WTC11 (cell line): ENCODE measurements around the gene RRBP1.

Source experiments
- CTCF ChIP-seq: fragments of 200-600 bp; IDR thresholded peaks from 2 replicates; pipeline ENCODE4 v1.8.0; 2022; ENCODE audit warnings: antibody characterized with exemption
- IRF2 ChIP-seq: sonication (generic); formaldehyde crosslinking; IDR thresholded peaks from 2 replicates; pipeline ENCODE4 v1.8.0; 2022; ENCODE audit warnings: low read depth, missing genetic modification reagents, borderline replicate concordance
- NFYB ChIP-seq: sonication (generic); formaldehyde crosslinking; conservative IDR thresholded peaks from 2 replicates; pipeline ENCODE4 v1.8.0; 2022; ENCODE audit warnings: low read depth, missing genetic modification reagents
- TEAD1 ChIP-seq: sonication (generic); formaldehyde crosslinking; IDR thresholded peaks from 2 replicates; pipeline ENCODE4 v1.8.0; 2022; ENCODE audit warnings: mild to moderate bottlenecking, missing genetic modification reagents
- ZNF423 ChIP-seq: fragments of 250-450 bp; sonication (Bioruptor Pico); IDR thresholded peaks from 2 replicates; pipeline ENCODE4 v2.1.2; 2022; ENCODE audit warnings: mild to moderate bottlenecking, moderate library complexity
- TF ChIP-seq, protein P1 (sequence below): sonication (generic); formaldehyde crosslinking; IDR thresholded peaks from 2 replicates; pipeline ENCODE4 v1.8.0; 2022; ENCODE audit warnings: mild to moderate bottlenecking, missing genetic modification reagents
- TF ChIP-seq, protein P2 (sequence below): sonication (generic); formaldehyde crosslinking; IDR thresholded peaks from 2 replicates; pipeline ENCODE4 v1.8.0; 2022; ENCODE audit warnings: missing genetic modification reagents
- TF ChIP-seq, protein P3 (sequence below): sonication (generic); formaldehyde crosslinking; conservative IDR thresholded peaks from 2 replicates; pipeline ENCODE4 v1.8.1; 2022; ENCODE audit warnings: mild to moderate bottlenecking, missing genetic modification reagents

DNA sequence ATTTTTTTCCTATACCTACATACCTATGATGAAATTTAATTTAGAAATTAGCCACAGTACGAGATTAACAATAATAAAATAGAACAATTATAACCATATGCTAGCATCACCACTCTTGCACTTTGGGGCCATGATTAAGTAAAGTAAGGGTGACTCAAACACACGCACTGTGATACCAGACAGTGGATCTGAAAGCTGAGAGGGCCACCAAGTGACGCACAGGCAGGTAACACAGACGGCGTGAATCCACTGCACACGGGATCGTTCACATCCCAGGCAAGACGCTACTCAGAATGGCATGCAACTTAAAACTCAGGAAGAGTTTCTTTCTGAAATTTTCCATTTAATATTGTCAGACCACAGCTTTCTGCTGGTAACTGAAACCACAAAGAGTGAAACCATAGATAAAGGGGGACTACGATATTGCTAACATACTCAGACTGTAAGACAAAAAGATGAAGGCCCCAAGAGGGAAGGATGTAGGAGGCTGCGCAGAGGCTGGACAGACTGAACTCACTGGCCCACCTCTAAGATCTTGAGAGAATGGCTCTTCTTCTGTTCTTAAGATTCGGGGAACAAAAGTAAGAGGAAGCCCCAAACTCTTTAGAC, 17.9 kb downstream of the RRBP1 start:
- TF ChIP-seq CTCF (no peak), IRF2 (no peak), ZNF423 (CRISPR knock-in tag) (no peak), TEAD1 (CRISPR knock-in tag) (no peak), NFYB (CRISPR knock-in tag) (no peak)
- TF ChIP-seq, protein P1, sequence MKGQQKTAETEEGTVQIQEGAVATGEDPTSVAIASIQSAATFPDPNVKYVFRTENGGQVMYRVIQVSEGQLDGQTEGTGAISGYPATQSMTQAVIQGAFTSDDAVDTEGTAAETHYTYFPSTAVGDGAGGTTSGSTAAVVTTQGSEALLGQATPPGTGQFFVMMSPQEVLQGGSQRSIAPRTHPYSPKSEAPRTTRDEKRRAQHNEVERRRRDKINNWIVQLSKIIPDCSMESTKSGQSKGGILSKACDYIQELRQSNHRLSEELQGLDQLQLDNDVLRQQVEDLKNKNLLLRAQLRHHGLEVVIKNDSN, result no peak
- TF ChIP-seq, protein P2, sequence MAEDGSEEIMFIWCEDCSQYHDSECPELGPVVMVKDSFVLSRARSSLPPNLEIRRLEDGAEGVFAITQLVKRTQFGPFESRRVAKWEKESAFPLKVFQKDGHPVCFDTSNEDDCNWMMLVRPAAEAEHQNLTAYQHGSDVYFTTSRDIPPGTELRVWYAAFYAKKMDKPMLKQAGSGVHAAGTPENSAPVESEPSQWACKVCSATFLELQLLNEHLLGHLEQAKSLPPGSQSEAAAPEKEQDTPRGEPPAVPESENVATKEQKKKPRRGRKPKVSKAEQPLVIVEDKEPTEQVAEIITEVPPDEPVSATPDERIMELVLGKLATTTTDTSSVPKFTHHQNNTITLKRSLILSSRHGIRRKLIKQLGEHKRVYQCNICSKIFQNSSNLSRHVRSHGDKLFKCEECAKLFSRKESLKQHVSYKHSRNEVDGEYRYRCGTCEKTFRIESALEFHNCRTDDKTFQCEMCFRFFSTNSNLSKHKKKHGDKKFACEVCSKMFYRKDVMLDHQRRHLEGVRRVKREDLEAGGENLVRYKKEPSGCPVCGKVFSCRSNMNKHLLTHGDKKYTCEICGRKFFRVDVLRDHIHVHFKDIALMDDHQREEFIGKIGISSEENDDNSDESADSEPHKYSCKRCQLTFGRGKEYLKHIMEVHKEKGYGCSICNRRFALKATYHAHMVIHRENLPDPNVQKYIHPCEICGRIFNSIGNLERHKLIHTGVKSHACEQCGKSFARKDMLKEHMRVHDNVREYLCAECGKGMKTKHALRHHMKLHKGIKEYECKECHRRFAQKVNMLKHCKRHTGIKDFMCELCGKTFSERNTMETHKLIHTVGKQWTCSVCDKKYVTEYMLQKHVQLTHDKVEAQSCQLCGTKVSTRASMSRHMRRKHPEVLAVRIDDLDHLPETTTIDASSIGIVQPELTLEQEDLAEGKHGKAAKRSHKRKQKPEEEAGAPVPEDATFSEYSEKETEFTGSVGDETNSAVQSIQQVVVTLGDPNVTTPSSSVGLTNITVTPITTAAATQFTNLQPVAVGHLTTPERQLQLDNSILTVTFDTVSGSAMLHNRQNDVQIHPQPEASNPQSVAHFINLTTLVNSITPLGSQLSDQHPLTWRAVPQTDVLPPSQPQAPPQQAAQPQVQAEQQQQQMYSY (CRISPR knock-in tag), result no peak
- TF ChIP-seq, protein P3, sequence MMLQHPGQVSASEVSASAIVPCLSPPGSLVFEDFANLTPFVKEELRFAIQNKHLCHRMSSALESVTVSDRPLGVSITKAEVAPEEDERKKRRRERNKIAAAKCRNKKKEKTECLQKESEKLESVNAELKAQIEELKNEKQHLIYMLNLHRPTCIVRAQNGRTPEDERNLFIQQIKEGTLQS (CRISPR knock-in tag), result no peak
